HepG2 (cell line): ENCODE data around the gene UBE2O.

Experiments used
- CREB1 ChIP-seq, 2 experiments: fragments of 450-650 bp in 1 of 2; IDR thresholded peaks; 2 replicates each; pipeline ENCODE4 v1.6.1; 2016 to 2017; ENCODE audit warnings: control low read depth in 1 of 2, mild to moderate bottlenecking in 1 of 2, missing compliant biosample characterization in 1 of 2, missing genetic modification characterization in 1 of 2
- CREM ChIP-seq, 2 experiments: sonication (generic) in 1 of 2; formaldehyde crosslinking in 1 of 2; IDR thresholded peaks; 2 replicates each; pipeline versions ENCODE4 v1.4.0 to v1.6.1; 2016 to 2020; ENCODE audit warnings: antibody characterized with exemption in 1 of 2, mild to moderate bottlenecking in 1 of 2, missing genetic modification reagents in 1 of 2
- CTCF ChIP-seq: sonication (generic); formaldehyde crosslinking; IDR thresholded peaks from 2 replicates; pipeline ENCODE4 v1.5.0; 2020; ENCODE audit warnings: mild to moderate bottlenecking, missing genetic modification reagents, moderate library complexity
- HCFC1 ChIP-seq: fragments of 150-350 bp; IDR thresholded peaks from 2 replicates; pipeline ENCODE4 v1.6.1; 2014; ENCODE audit warnings: low read depth, low read length
- HDAC6 ChIP-seq: fragments of 200-600 bp; sonication (generic); IDR thresholded peaks from 2 replicates; pipeline ENCODE4 v1.7.0; 2017; ENCODE audit warnings: mild to moderate bottlenecking, antibody characterized with exemption, low read length, low read depth
- NFE2 ChIP-seq: sonication (generic); formaldehyde crosslinking; IDR thresholded peaks from 2 replicates; pipeline ENCODE4 v1.4.0; 2020; ENCODE audit warnings: missing genetic modification reagents
- PCBP2 ChIP-seq: fragments of 200-400 bp; formaldehyde crosslinking; optimal IDR thresholded peaks from 2 replicates; pipeline ENCODE3; 2018; ENCODE audit warnings: low read length, low read depth; ENCODE audit not compliant: poor library complexity, severe bottlenecking
- POLR2A ChIP-seq, 2 experiments: IDR thresholded peaks; 2 replicates each; pipeline ENCODE4 v1.6.1; 2011; ENCODE audit warnings: low read depth in 2 of 2, low read length in 2 of 2, mild to moderate bottlenecking in 1 of 2, moderate library complexity in 1 of 2; ENCODE audit not compliant: insufficient read depth in 1 of 2
- RAD21 ChIP-seq: fragments of 450-650 bp; formaldehyde crosslinking; IDR thresholded peaks from 2 replicates; pipeline ENCODE4 v1.5.0; 2020; ENCODE audit warnings: mild to moderate bottlenecking
- RFX5 ChIP-seq: IDR thresholded peaks from 2 replicates; pipeline ENCODE4 v1.6.1; 2011; ENCODE audit warnings: low read depth, low read length, improper control_type of control experiment
- TOE1 ChIP-seq: sonication (generic); formaldehyde crosslinking; IDR thresholded peaks from 2 replicates; pipeline ENCODE4 v1.4.0; 2020; ENCODE audit warnings: mild to moderate bottlenecking, missing genetic modification reagents
- ZNF780A ChIP-seq: sonication (generic); formaldehyde crosslinking; IDR thresholded peaks from 2 replicates; pipeline ENCODE4 v1.8.0; 2022; ENCODE audit warnings: mild to moderate bottlenecking, missing genetic modification reagents, moderate library complexity
- TF ChIP-seq, protein P1 (sequence below): sonication (generic); formaldehyde crosslinking; IDR thresholded peaks from 2 replicates; pipeline ENCODE4 v1.4.0; 2020; ENCODE audit warnings: missing genetic modification reagents, borderline replicate concordance

- TF ChIP-seq CREB1 (IDR thresholded peaks at IDR 0.05) (no peak), CREB1 (CRISPR knock-in tag; IDR thresholded peaks at IDR 0.05) (no peak), NFE2 (no peak), ZNF780A (CRISPR knock-in tag) (no peak), HCFC1 (no peak), POLR2A (IDR thresholded peaks at IDR 0.05; ENCODE audit: insufficient read depth in 1 of 2, low read depth in 2 of 2, low read length in 2 of 2) (no peak), RFX5 (no peak), CTCF (CRISPR knock-in tag) (no peak), CREM (IDR thresholded peaks at IDR 0.05) (no peak), CREM (CRISPR knock-in tag; IDR thresholded peaks at IDR 0.05) (no peak), TOE1 (no peak), HDAC6 (no peak), PCBP2 (no peak), RAD21 (no peak)
- TF ChIP-seq, protein P1, sequence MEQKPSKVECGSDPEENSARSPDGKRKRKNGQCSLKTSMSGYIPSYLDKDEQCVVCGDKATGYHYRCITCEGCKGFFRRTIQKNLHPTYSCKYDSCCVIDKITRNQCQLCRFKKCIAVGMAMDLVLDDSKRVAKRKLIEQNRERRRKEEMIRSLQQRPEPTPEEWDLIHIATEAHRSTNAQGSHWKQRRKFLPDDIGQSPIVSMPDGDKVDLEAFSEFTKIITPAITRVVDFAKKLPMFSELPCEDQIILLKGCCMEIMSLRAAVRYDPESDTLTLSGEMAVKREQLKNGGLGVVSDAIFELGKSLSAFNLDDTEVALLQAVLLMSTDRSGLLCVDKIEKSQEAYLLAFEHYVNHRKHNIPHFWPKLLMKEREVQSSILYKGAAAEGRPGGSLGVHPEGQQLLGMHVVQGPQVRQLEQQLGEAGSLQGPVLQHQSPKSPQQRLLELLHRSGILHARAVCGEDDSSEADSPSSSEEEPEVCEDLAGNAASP (CRISPR knock-in tag), result no peak
Observed at GRCh38 chr17:76422406-76422805, 30.5 kb downstream of the UBE2O start.
